GM12878 (cell line): ENCODE data around the gene TAF13. TPM values are rescaled to one million over a fixed set of nuclear protein-coding genes. Genes with fewer than 3 reads are reported as not detected.

Experiments
- CREM ChIP-seq: IDR thresholded peaks from 2 replicates; pipeline ENCODE4 v1.6.1; 2014; ENCODE audit warnings: antibody characterized with exemption, low read depth
- GABPA ChIP-seq: IDR thresholded peaks from 2 replicates; pipeline ENCODE4 v1.6.1; 2014; ENCODE audit warnings: antibody characterized with exemption, low read depth, mild to moderate bottlenecking, inconsistent platforms
- IRF4 ChIP-seq: IDR thresholded peaks from 2 replicates; pipeline ENCODE4 v1.6.1; 2011; ENCODE audit warnings: low read depth, low read length
- JUNB ChIP-seq: IDR thresholded peaks from 2 replicates; pipeline ENCODE4 v1.6.1; 2016; ENCODE audit warnings: antibody characterized with exemption, mild to moderate bottlenecking
- LARP7 ChIP-seq: fragments of 450-650 bp; IDR thresholded peaks from 2 replicates; pipeline ENCODE4 v1.6.1; 2017; ENCODE audit warnings: mild to moderate bottlenecking
- MAX ChIP-seq: IDR thresholded peaks from 2 replicates; pipeline ENCODE4 v1.6.1; 2012; ENCODE audit warnings: low read depth, low read length, improper control_type of control experiment
- MXI1 ChIP-seq: fragments of 150-350 bp; IDR thresholded peaks from 2 replicates; pipeline ENCODE4 v1.6.1; 2011; ENCODE audit warnings: low read depth, mild to moderate bottlenecking, inconsistent platforms, low read length, improper control_type of control experiment
- MYC ChIP-seq: IDR thresholded peaks from 2 replicates; pipeline ENCODE4 v1.6.1; 2011; ENCODE audit warnings: mild to moderate bottlenecking, low read length, moderate library complexity, inconsistent platforms; ENCODE audit not compliant: insufficient read depth, insufficient replicate concordance, insufficient read length, severe bottlenecking
- PAX8 ChIP-seq: fragments of 450-650 bp; IDR thresholded peaks from 2 replicates; pipeline ENCODE4 v1.6.1; 2017; ENCODE audit warnings: mild to moderate bottlenecking, moderate library complexity
- POLR2AphosphoS5 ChIP-seq: IDR thresholded peaks from 2 replicates; pipeline ENCODE4 v1.6.1; 2011; ENCODE audit warnings: mild to moderate bottlenecking, low read length, inconsistent platforms
- SMAD1 ChIP-seq: fragments of 450-650 bp; IDR thresholded peaks from 2 replicates; pipeline ENCODE4 v1.6.1; 2018; ENCODE audit warnings: mild to moderate bottlenecking, low read depth; ENCODE audit not compliant: partially characterized antibody
- ZBED1 ChIP-seq: IDR thresholded peaks from 2 replicates; pipeline ENCODE4 v1.6.1; 2016; ENCODE audit warnings: borderline replicate concordance
- ZBTB40 ChIP-seq: fragments of 450-650 bp; IDR thresholded peaks from 2 replicates; pipeline ENCODE4 v1.6.1; 2016; ENCODE audit warnings: mild to moderate bottlenecking, moderate library complexity, borderline replicate concordance
- ZNF207 ChIP-seq: fragments of 450-650 bp; IDR thresholded peaks from 2 replicates; pipeline ENCODE4 v1.6.1; 2014; ENCODE audit warnings: antibody characterized with exemption, mild to moderate bottlenecking, borderline replicate concordance
- ZNF24 ChIP-seq: fragments of 450-650 bp; IDR thresholded peaks from 2 replicates; pipeline ENCODE4 v1.6.1; 2017; ENCODE audit warnings: antibody characterized with exemption, mild to moderate bottlenecking
- polyA plus RNA-seq, 11 experiments: library from polyadenylated mRNA; depleted of rRNA in 4 of 11; unstranded in 6 of 11; stranded (reverse) in 5 of 11; fragments of >200 nt; fragmentation: Nextera tagmentation in 4 of 11; fragmentation: Illumina TruSeq in 1 of 11; extraction: Ambion mirVana in 4 of 11; extraction: Trizol in 1 of 11; gene quantifications; 1 replicate in 1 of 11; 2 replicates in 10 of 11; pipeline versions ENCODE4 v1.2.1 to v1.2.3, GENCODE V29; 2011 to 2016; ENCODE audit warnings: inconsistent platforms in 2 of 11, missing spikeins in 2 of 11, low read depth in 1 of 11
- total RNA-seq, 4 experiments: library from RNA; depleted of rRNA in 3 of 4; stranded (reverse); fragments of >200 nt in 3 of 4; fragmentation: Illumina TruSeq in 1 of 4; extraction: Trizol in 1 of 4; gene quantifications; 2 replicates each; pipeline versions ENCODE4 v1.2.1 to v1.2.3, GENCODE V29; 2013 to 2021
- TF ChIP-seq, protein P1 (sequence below): fragments of 150-350 bp; IDR thresholded peaks from 2 replicates; pipeline ENCODE4 v1.6.1; 2016; ENCODE audit warnings: low read depth, low read length
- TF ChIP-seq, protein P2 (sequence below): fragments of 450-650 bp; IDR thresholded peaks from 2 replicates; pipeline ENCODE4 v1.6.1; 2017; ENCODE audit warnings: mild to moderate bottlenecking
- TF ChIP-seq, protein P3 (sequence below): IDR thresholded peaks from 2 replicates; pipeline ENCODE4 v1.6.1; 2012; ENCODE audit warnings: low read depth, low read length, improper control_type of control experiment

Gene TAF13
- total and polyA plus RNA-seq, 10 of the 15 experiments (the other 5 are each of a cell fraction or from before 2014, with no cell fraction given), result 8.1 to 30.6 (median 18.0) TPM

DNA sequence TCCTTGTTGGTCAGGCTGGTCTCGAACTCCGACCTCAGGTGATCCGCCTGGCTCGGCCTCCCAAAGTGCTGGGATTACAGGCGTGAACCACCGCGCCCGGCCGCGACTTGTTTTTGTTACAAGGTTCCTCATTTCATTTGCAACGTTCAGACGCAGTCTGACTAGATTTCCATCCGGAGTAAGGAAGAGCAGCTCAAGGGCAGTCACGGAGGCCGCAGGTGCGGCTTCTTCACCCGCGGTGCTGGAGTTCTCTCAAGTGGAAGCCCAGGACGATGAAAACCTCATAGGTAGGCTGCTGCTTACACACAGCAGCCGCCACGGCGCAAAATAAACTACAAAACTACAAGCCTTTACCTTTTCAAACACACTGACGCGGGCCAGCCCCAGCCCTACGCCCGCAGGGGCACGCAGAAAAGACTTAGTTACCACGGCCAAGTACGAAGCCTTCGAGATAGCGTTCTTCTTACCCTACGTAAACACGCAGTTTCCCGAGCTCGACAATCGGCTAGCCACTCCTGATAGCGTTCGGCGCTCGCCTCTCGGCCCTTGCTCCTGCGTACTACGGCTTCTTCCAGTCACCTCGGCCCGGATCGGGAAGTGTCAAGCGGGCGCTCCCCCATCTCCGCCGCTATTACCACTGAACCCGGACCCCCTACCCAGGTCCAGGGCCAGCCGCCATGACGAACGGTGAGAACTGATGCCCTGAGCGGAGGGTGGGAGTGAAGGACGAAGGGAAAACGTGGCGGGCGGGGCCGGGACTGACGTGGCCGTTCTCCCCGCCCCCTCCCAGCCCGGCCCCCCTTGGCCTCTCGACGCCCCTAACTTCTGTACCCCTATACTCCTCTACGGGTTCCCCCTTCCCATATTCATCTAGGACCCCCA lies 14.6 kb upstream of the TAF13 start, which contains the start of gene TMEM167B (continued):
- TF ChIP-seq, protein P1, sequence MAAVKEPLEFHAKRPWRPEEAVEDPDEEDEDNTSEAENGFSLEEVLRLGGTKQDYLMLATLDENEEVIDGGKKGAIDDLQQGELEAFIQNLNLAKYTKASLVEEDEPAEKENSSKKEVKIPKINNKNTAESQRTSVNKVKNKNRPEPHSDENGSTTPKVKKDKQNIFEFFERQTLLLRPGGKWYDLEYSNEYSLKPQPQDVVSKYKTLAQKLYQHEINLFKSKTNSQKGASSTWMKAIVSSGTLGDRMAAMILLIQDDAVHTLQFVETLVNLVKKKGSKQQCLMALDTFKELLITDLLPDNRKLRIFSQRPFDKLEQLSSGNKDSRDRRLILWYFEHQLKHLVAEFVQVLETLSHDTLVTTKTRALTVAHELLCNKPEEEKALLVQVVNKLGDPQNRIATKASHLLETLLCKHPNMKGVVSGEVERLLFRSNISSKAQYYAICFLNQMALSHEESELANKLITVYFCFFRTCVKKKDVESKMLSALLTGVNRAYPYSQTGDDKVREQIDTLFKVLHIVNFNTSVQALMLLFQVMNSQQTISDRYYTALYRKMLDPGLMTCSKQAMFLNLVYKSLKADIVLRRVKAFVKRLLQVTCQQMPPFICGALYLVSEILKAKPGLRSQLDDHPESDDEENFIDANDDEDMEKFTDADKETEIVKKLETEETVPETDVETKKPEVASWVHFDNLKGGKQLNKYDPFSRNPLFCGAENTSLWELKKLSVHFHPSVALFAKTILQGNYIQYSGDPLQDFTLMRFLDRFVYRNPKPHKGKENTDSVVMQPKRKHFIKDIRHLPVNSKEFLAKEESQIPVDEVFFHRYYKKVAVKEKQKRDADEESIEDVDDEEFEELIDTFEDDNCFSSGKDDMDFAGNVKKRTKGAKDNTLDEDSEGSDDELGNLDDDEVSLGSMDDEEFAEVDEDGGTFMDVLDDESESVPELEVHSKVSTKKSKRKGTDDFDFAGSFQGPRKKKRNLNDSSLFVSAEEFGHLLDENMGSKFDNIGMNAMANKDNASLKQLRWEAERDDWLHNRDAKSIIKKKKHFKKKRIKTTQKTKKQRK, result peak; percentile 78
- TF ChIP-seq MXI1 (peak; percentile 75), LARP7 (peak; percentile 59), MYC (peak; percentile 56), ZNF24 (0 out of 2 replicates have a peak, but pooled peaks have one; percentile 38), PAX8 (no peak), ZBED1 (no peak), ZBTB40 (peak; percentile 50; the same call in 1 of the 2 replicates), ZNF207 (peak; percentile 93), GABPA (0 out of 2 replicates have a peak, but pooled peaks have one; percentile 37), MAX (peak; percentile 86), IRF4 (peak; percentile 84), CREM (peak; percentile 96), SMAD1 (no peak), JUNB (no peak), POLR2AphosphoS5 (peak; percentile 87)
- TF ChIP-seq, protein P2, sequence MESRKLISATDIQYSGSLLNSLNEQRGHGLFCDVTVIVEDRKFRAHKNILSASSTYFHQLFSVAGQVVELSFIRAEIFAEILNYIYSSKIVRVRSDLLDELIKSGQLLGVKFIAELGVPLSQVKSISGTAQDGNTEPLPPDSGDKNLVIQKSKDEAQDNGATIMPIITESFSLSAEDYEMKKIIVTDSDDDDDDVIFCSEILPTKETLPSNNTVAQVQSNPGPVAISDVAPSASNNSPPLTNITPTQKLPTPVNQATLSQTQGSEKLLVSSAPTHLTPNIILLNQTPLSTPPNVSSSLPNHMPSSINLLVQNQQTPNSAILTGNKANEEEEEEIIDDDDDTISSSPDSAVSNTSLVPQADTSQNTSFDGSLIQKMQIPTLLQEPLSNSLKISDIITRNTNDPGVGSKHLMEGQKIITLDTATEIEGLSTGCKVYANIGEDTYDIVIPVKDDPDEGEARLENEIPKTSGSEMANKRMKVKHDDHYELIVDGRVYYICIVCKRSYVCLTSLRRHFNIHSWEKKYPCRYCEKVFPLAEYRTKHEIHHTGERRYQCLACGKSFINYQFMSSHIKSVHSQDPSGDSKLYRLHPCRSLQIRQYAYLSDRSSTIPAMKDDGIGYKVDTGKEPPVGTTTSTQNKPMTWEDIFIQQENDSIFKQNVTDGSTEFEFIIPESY, result no peak
- TF ChIP-seq, protein P3, sequence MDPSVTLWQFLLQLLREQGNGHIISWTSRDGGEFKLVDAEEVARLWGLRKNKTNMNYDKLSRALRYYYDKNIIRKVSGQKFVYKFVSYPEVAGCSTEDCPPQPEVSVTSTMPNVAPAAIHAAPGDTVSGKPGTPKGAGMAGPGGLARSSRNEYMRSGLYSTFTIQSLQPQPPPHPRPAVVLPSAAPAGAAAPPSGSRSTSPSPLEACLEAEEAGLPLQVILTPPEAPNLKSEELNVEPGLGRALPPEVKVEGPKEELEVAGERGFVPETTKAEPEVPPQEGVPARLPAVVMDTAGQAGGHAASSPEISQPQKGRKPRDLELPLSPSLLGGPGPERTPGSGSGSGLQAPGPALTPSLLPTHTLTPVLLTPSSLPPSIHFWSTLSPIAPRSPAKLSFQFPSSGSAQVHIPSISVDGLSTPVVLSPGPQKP, result 0 out of 2 replicates have a peak, but pooled peaks have one; percentile 37
